HEK293 (cell line): ENCODE measurements around the gene GRB2.

Experiments used
- BCL6B ChIP-seq: fragments of 450-650 bp; formaldehyde crosslinking; IDR thresholded peaks from 2 replicates; pipeline ENCODE4 v1.5.1; 2017; ENCODE audit warnings: missing biosample characterization, missing genetic modification characterization
- YY1 ChIP-seq: fragments of 450-650 bp; formaldehyde crosslinking; IDR thresholded peaks from 2 replicates; pipeline ENCODE4 v1.5.1; 2018; ENCODE audit warnings: missing biosample characterization, missing genetic modification characterization
- ZBTB1 ChIP-seq: fragments of 450-650 bp; formaldehyde crosslinking; IDR thresholded peaks from 2 replicates; pipeline ENCODE4 v1.5.1; 2016; ENCODE audit warnings: missing biosample characterization, missing genetic modification characterization
- ZNF10 ChIP-seq: fragments of 450-650 bp; formaldehyde crosslinking; IDR thresholded peaks from 2 replicates; pipeline ENCODE4 v1.5.1; 2017; ENCODE audit warnings: missing biosample characterization, missing genetic modification characterization
- ZNF140 ChIP-seq: fragments of 450-650 bp; formaldehyde crosslinking; IDR thresholded peaks from 2 replicates; pipeline ENCODE4 v1.5.1; 2016; ENCODE audit warnings: missing biosample characterization, missing genetic modification characterization
- ZNF280D ChIP-seq: fragments of 450-650 bp; formaldehyde crosslinking; IDR thresholded peaks from 2 replicates; pipeline ENCODE4 v1.5.1; 2016; ENCODE audit warnings: missing biosample characterization, missing genetic modification characterization
- ZNF311 ChIP-seq: fragments of 450-650 bp; formaldehyde crosslinking; IDR thresholded peaks from 2 replicates; pipeline ENCODE4 v1.5.1; 2017; ENCODE audit warnings: missing biosample characterization, missing genetic modification characterization, borderline replicate concordance
- ZNF707 ChIP-seq: fragments of 450-650 bp; formaldehyde crosslinking; IDR thresholded peaks from 2 replicates; pipeline ENCODE4 v1.5.1; 2016; ENCODE audit warnings: missing biosample characterization, missing genetic modification characterization
- ZNF785 ChIP-seq: fragments of 450-650 bp; formaldehyde crosslinking; IDR thresholded peaks from 2 replicates; pipeline ENCODE4 v1.5.1; 2016; ENCODE audit warnings: missing biosample characterization, missing genetic modification characterization
- TF ChIP-seq, protein P1 (sequence below): fragments of 450-650 bp; formaldehyde crosslinking; IDR thresholded peaks from 2 replicates; pipeline ENCODE4 v1.5.1; 2016; ENCODE audit warnings: missing biosample characterization, missing genetic modification characterization
- TF ChIP-seq, protein P2 (sequence below): fragments of 450-650 bp; formaldehyde crosslinking; IDR thresholded peaks from 2 replicates; pipeline ENCODE4 v1.5.1; 2016; ENCODE audit warnings: missing biosample characterization, missing genetic modification characterization
- TF ChIP-seq, protein P3 (sequence below): fragments of 450-650 bp; formaldehyde crosslinking; IDR thresholded peaks from 2 replicates; pipeline ENCODE4 v1.5.1; 2016; ENCODE audit warnings: missing biosample characterization, missing genetic modification characterization

- TF ChIP-seq ZNF140 (tag by site-specific recombination): no peak
- TF ChIP-seq, protein P1, sequence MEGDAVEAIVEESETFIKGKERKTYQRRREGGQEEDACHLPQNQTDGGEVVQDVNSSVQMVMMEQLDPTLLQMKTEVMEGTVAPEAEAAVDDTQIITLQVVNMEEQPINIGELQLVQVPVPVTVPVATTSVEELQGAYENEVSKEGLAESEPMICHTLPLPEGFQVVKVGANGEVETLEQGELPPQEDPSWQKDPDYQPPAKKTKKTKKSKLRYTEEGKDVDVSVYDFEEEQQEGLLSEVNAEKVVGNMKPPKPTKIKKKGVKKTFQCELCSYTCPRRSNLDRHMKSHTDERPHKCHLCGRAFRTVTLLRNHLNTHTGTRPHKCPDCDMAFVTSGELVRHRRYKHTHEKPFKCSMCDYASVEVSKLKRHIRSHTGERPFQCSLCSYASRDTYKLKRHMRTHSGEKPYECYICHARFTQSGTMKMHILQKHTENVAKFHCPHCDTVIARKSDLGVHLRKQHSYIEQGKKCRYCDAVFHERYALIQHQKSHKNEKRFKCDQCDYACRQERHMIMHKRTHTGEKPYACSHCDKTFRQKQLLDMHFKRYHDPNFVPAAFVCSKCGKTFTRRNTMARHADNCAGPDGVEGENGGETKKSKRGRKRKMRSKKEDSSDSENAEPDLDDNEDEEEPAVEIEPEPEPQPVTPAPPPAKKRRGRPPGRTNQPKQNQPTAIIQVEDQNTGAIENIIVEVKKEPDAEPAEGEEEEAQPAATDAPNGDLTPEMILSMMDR (tag by site-specific recombination): no peak
- TF ChIP-seq ZNF280D (tag by site-specific recombination): no peak
- no peak for TF ChIP-seq YY1 (tag by site-specific recombination)
- TF ChIP-seq ZNF707: no peak
- no peak for TF ChIP-seq ZBTB1 (tag by site-specific recombination)
- TF ChIP-seq, protein P2, sequence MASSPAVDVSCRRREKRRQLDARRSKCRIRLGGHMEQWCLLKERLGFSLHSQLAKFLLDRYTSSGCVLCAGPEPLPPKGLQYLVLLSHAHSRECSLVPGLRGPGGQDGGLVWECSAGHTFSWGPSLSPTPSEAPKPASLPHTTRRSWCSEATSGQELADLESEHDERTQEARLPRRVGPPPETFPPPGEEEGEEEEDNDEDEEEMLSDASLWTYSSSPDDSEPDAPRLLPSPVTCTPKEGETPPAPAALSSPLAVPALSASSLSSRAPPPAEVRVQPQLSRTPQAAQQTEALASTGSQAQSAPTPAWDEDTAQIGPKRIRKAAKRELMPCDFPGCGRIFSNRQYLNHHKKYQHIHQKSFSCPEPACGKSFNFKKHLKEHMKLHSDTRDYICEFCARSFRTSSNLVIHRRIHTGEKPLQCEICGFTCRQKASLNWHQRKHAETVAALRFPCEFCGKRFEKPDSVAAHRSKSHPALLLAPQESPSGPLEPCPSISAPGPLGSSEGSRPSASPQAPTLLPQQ (tag by site-specific recombination): no peak
- TF ChIP-seq, protein P3, sequence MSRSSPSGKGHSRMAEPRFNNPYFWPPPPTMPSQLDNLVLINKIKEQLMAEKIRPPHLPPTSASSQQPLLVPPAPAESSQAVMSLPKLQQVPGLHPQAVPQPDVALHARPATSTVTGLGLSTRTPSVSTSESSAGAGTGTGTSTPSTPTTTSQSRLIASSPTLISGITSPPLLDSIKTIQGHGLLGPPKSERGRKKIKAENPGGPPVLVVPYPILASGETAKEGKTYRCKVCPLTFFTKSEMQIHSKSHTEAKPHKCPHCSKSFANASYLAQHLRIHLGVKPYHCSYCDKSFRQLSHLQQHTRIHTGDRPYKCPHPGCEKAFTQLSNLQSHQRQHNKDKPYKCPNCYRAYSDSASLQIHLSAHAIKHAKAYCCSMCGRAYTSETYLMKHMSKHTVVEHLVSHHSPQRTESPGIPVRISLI (tag by site-specific recombination): no peak
- TF ChIP-seq ZNF311 (tag by site-specific recombination): no peak
- TF ChIP-seq ZNF10 (tag by site-specific recombination): no peak
- TF ChIP-seq BCL6B (tag by site-specific recombination): no peak
- TF ChIP-seq ZNF785 (tag by site-specific recombination): no peak
Measured at GRCh38 chr17:75316253-75316652, 89.2 kb downstream of the GRB2 start.
